SK-N-SH (cell line): ENCODE results near the gene BMP6. TPM values are rescaled to one million over a fixed set of nuclear protein-coding genes. Genes with fewer than 3 reads are reported as not detected.

Experiments used
- CTCF ChIA-PET: fragments of 300-600, 350-600 bp; formaldehyde crosslinking; extraction: SDS; loops from one replicate; lab custom pipeline; 2021; lab: Yijun Ruan, JAX
- POLR2A ChIA-PET: fragments of 350-600 bp; sonication (Branson Sonifier 250); formaldehyde crosslinking; extraction: SDS; loops from one replicate; lab custom pipeline; 2020; ENCODE audit warnings: antibody characterized with exemption, inconsistent platforms; lab: Yijun Ruan, JAX
- DNase-seq: peaks from one replicate; pipeline ENCODE4 v3.0.0; 2012
- H2AFZ ChIP-seq: fragments of 200-600 bp; sonication (generic); 2 replicates; pipeline ENCODE4 v1.8.1; 2016; ENCODE audit warnings: antibody characterized with exemption, mild to moderate bottlenecking, low read depth
- H3F3A ChIP-seq: fragments of 200-600 bp; sonication (generic); replicated peaks from 2 replicates; pipeline ENCODE3; 2016; ENCODE audit warnings: antibody characterized with exemption, mild to moderate bottlenecking; ENCODE audit not compliant: insufficient read depth
- H3K27ac ChIP-seq, 2 experiments: fragments of 200-500 bp in 1 of 2; fragments of 200-600 bp in 1 of 2; sonication (Bioruptor generic) in 1 of 2; sonication (generic), shearing (Covaris generic) in 1 of 2; 2 replicates each; pipeline versions ENCODE4 v1.5.1 to v1.6.1; 2014 to 2016; ENCODE audit warnings: low read depth in 2 of 2, inconsistent platforms in 1 of 2, low read length in 1 of 2, mild to moderate bottlenecking in 1 of 2, mixed read lengths in 1 of 2
- H3K27me3 ChIP-seq: fragments of 200-600 bp; sonication (generic), shearing (Covaris generic); 2 replicates; pipeline ENCODE4 v1.6.1; 2016; ENCODE audit warnings: mixed run types; ENCODE audit not compliant: insufficient read depth
- H3K36me3 ChIP-seq, 2 experiments: fragments of 200-500 bp in 1 of 2; fragments of 200-600 bp in 1 of 2; sonication (Bioruptor generic) in 1 of 2; sonication (generic) in 1 of 2; replicated peaks in 1 of 2; 2 replicates each; pipeline versions ENCODE3 to v1.5.1; 2014 to 2016; ENCODE audit warnings: low read length in 1 of 2, mild to moderate bottlenecking in 1 of 2; ENCODE audit not compliant: insufficient read depth in 2 of 2, control insufficient read depth in 1 of 2
- H3K4me1 ChIP-seq, 2 experiments: fragments of 200-500 bp in 1 of 2; fragments of 200-600 bp in 1 of 2; sonication (Bioruptor generic) in 1 of 2; sonication (generic), shearing (Covaris generic) in 1 of 2; 2 replicates each; pipeline versions ENCODE4 v1.5.1 to v1.6.1; 2014 to 2016; ENCODE audit warnings: low read depth in 1 of 2, low read length in 1 of 2, mixed run types in 1 of 2; ENCODE audit not compliant: insufficient read depth in 2 of 2, control insufficient read depth in 1 of 2
- H3K4me2 ChIP-seq: fragments of 200-600 bp; sonication (generic), shearing (Covaris generic); 2 replicates; pipeline ENCODE4 v1.6.1; 2017; ENCODE audit warnings: mixed run types
- H3K4me3 ChIP-seq, 2 experiments: fragments of 200-500 bp in 1 of 2; fragments of 200-600 bp in 1 of 2; sonication (Bioruptor generic) in 1 of 2; sonication (generic), shearing (Covaris generic) in 1 of 2; 2 replicates each; pipeline versions ENCODE4 v1.5.1 to v1.8.1; 2014 to 2016; ENCODE audit warnings: low read depth in 2 of 2, inconsistent platforms in 1 of 2, low read length in 1 of 2, mild to moderate bottlenecking in 1 of 2, mixed read lengths in 1 of 2, moderate library complexity in 1 of 2
- H3K79me2 ChIP-seq: fragments of 200-600 bp; sonication (generic); 2 replicates; pipeline ENCODE4 v1.8.1; 2017; ENCODE audit warnings: mild to moderate bottlenecking; ENCODE audit not compliant: insufficient read depth
- H3K9ac ChIP-seq: fragments of 200-600 bp; sonication (generic); 2 replicates; pipeline ENCODE4 v1.6.1; 2017; ENCODE audit warnings: mixed run types
- H3K9me2 ChIP-seq: fragments of 200-600 bp; sonication (generic); 2 replicates; pipeline ENCODE4 v1.6.1; 2017; ENCODE audit warnings: mixed run types
- H3K9me3 ChIP-seq: fragments of 200-600 bp; sonication (generic); 2 replicates; pipeline ENCODE4 v1.6.1; 2017; ENCODE audit warnings: mixed run types, mild to moderate bottlenecking, moderate library complexity
- H4K20me1 ChIP-seq: fragments of 200-600 bp; sonication (generic); 2 replicates; pipeline ENCODE4 v1.6.1; 2017; ENCODE audit warnings: mild to moderate bottlenecking, mixed run types; ENCODE audit not compliant: insufficient read depth
- CTCF ChIP-seq: fragments of 200-600 bp; sonication (generic); IDR thresholded peaks from 2 replicates; pipeline ENCODE4 v1.6.1; 2017; ENCODE audit warnings: antibody characterized with exemption, mild to moderate bottlenecking, moderate library complexity
- ELF1 ChIP-seq: IDR thresholded peaks from 2 replicates; pipeline ENCODE4 v1.4.0; 2012
- FOSL2 ChIP-seq: IDR thresholded peaks from 2 replicates; pipeline ENCODE4 v1.4.0; 2012; ENCODE audit warnings: low read depth, mild to moderate bottlenecking, moderate library complexity, borderline replicate concordance
- FOXM1 ChIP-seq: IDR thresholded peaks from 2 replicates; pipeline ENCODE4 v1.4.0; 2012; ENCODE audit warnings: low read depth, mild to moderate bottlenecking
- GABPA ChIP-seq: IDR thresholded peaks from 2 replicates; pipeline ENCODE4 v1.4.0; 2012; ENCODE audit warnings: low read depth, mild to moderate bottlenecking
- JUND ChIP-seq: IDR thresholded peaks from 2 replicates; pipeline ENCODE4 v1.4.0; 2012
- POLR2AphosphoS5 ChIP-seq: IDR thresholded peaks from 2 replicates; pipeline ENCODE4 v1.6.1; 2012; ENCODE audit warnings: low read depth, low read length
- REST ChIP-seq: IDR thresholded peaks from 2 replicates; pipeline ENCODE4 v1.6.1; 2012; ENCODE audit warnings: mild to moderate bottlenecking, low read depth, low read length, moderate library complexity
- RFX5 ChIP-seq: IDR thresholded peaks from 2 replicates; pipeline ENCODE4 v1.6.1; 2012; ENCODE audit warnings: mild to moderate bottlenecking, improper control_type of control experiment, low read length
- SIN3A ChIP-seq: IDR thresholded peaks from 2 replicates; pipeline ENCODE4 v1.6.1; 2012; ENCODE audit warnings: low read depth, mild to moderate bottlenecking, low read length, moderate library complexity, borderline replicate concordance
- USF1 ChIP-seq: IDR thresholded peaks from 2 replicates; pipeline ENCODE4 v1.4.0; 2012; ENCODE audit warnings: low read depth, borderline replicate concordance
- YY1 ChIP-seq: IDR thresholded peaks from 2 replicates; pipeline ENCODE4 v1.4.0; 2012; ENCODE audit warnings: low read depth, mild to moderate bottlenecking
- WGBS: methylation state at CpG from one replicate; pipeline ENCODE4 v1.1.6; 2017; ENCODE audit warnings: low lambda C conversion rate; 5-methylcytosine and 5-hydroxymethylcytosine counted together
- polyA plus RNA-seq, 3 experiments: library from polyadenylated mRNA; depleted of rRNA; stranded (reverse); fragments of >200 nt; gene quantifications; 2 replicates each; pipeline ENCODE4 v1.2.3, GENCODE V29; 2012

BMP6 gene
- polyA plus RNA-seq, 1 of the 3 experiments (the other 2 are of a cell fraction): not detected

- peak; percentile 40 for TF ChIP-seq FOSL2
- no peak for TF ChIP-seq YY1
- no peak for TF ChIP-seq POLR2AphosphoS5
- peak; percentile 20; the same call in 1 of the 2 replicates for TF ChIP-seq JUND
- POLR2A ChIA-PET: no interaction called here
Measured at GRCh38 chr6:7691675-7692452, 34.0 kb upstream of the BMP6 start.

GRCh38 chr6:7692453-7692784, 33.5 kb upstream of the BMP6 start:
- Histone ChIP-seq H3K9ac (peak overlapping the region; percentile 33; the same call in 1 of the 2 replicates), H3K4me3 (peak overlapping the region in 1 of 2 experiments; percentile 54; a peak in 2 of 4 replicates)

More at GRCh38 chr6:7691675-7692452, 34.0 kb upstream of the BMP6 start:
- no peak for DNase-seq
- no peaks in the 10 kb centered on the region for H3K79me2 ChIP-seq
- H3K9me2 ChIP-seq: no peaks in the 10 kb centered on the region
- H4K20me1 ChIP-seq: no peaks in the 10 kb centered on the region
- peak overlapping the region in 1 of 2 experiments; percentile 14; a peak in 1 of 4 replicates for H3K27ac ChIP-seq
- peaks cover 33% of the 10 kb centered on the region; the same call in 1 of the 2 replicates for H3K27me3 ChIP-seq
- CTCF ChIA-PET: no interaction called here
- H2AFZ ChIP-seq: peak overlapping the region; percentile 78; the same call in 1 of the 2 replicates
- WGBS: 4% methylated on average over 18 of the region's 21 CpGs
- peak overlapping the region in 1 of 2 experiments; percentile 54; a peak in 2 of 4 replicates for H3K4me3 ChIP-seq
- H3K4me1 ChIP-seq: peaks cover 0 to 9% of the 10 kb centered on the region in 2 experiments; a peak in 1 of 4 replicates
- H3F3A ChIP-seq: peaks cover 7% of the 10 kb centered on the region
- no peaks in the 10 kb centered on the region for H3K36me3 ChIP-seq
- H3K9me3 ChIP-seq: no peaks in the 10 kb centered on the region
- peak overlapping the region; percentile 33; the same call in 1 of the 2 replicates for H3K9ac ChIP-seq
- H3K4me2 ChIP-seq: peak overlapping the region; percentile 77

More at GRCh38 chr6:7692453-7692784, 33.5 kb upstream of the BMP6 start:
- Histone ChIP-seq H3F3A (peaks cover 7% of the 10 kb centered on the region), H3K4me2 (peak overlapping the region; percentile 77), H3K36me3 (no peaks in the 10 kb centered on the region), H3K27me3 (peaks cover 29% of the 10 kb centered on the region; the same call in 1 of the 2 replicates), H3K9me3 (no peaks in the 10 kb centered on the region), H3K27ac (peak overlapping the region in 1 of 2 experiments; percentile 14; a peak in 1 of 4 replicates), H2AFZ (peak overlapping the region; percentile 78; the same call in 1 of the 2 replicates), H3K9me2 (no peaks in the 10 kb centered on the region), H3K4me1 (peaks cover 0 to 9% of the 10 kb centered on the region in 2 experiments; a peak in 1 of 4 replicates), H4K20me1 (no peaks in the 10 kb centered on the region), H3K79me2 (no peaks in the 10 kb centered on the region)
- ChIA-PET POLR2A (no interaction called here), CTCF (no interaction called here)
- WGBS: 8% methylated on average over 3 of the region's 3 CpGs
- DNase-seq: no peak
- TF ChIP-seq FOXM1 (no peak), ELF1 (no peak), REST (no peak), RFX5 (no peak), GABPA (no peak), CTCF (no peak), SIN3A (no peak), YY1 (no peak), USF1 (no peak)
